HFFc6 (cell line): ENCODE results near the gene ENTPD6. TPM values are rescaled to one million over a fixed set of nuclear protein-coding genes. Genes with fewer than 3 reads are reported as not detected.

Source experiments
- DNase-seq: peaks from one replicate; pipeline ENCODE4 v3.0.0-alpha.2; 2018
- H3K27ac Mint-ChIP-seq: 2 replicates; pipeline ENCODE4 v1.8.0; 2020; ENCODE audit warnings: mild to moderate bottlenecking, mixed read lengths
- H3K27me3 Mint-ChIP-seq: 2 replicates; pipeline ENCODE4 v1.8.0; 2021; ENCODE audit warnings: mild to moderate bottlenecking, moderate library complexity, mixed read lengths; ENCODE audit not compliant: insufficient read depth
- H3K36me3 Mint-ChIP-seq: 2 replicates; pipeline ENCODE4 v1.8.0; 2021; ENCODE audit warnings: low read depth, mixed read lengths
- H3K4me1 Mint-ChIP-seq: 2 replicates; pipeline ENCODE4 v1.8.0; 2020; ENCODE audit warnings: low read depth, mixed read lengths
- H3K4me3 Mint-ChIP-seq: 2 replicates; pipeline ENCODE4 v1.8.0; 2020; ENCODE audit warnings: mild to moderate bottlenecking, moderate library complexity, mixed read lengths
- H3K9me3 Mint-ChIP-seq: 2 replicates; pipeline ENCODE4 v1.8.0; 2020; ENCODE audit warnings: mild to moderate bottlenecking, mixed read lengths
- CTCF ChIP-seq: fragments of 200-600 bp; sonication (generic); IDR thresholded peaks from 2 replicates; pipeline ENCODE4 v1.5.0; 2021; ENCODE audit warnings: antibody characterized with exemption, mild to moderate bottlenecking
- total RNA-seq, 6 experiments: library from RNA; stranded (reverse); fragmentation: NEBNext Ultra II Directional; extraction: Animal tissue kit (Norgen Biotek cat#: 25700); gene quantifications; 2 replicates in 1 of 6; 3 replicates in 5 of 6; pipeline ENCODE4 v1.2.3, GENCODE V29; 2021

The ENTPD6 gene
- total RNA-seq, 6 experiments from 2014 or later, result 46.2 to 53.2 (median 51.6) TPM

- Mint-ChIP-seq H3K27me3 (no peaks in the 10 kb centered on the region), H3K9me3 (no peaks in the 10 kb centered on the region), H3K27ac (no peak overlapping the region), H3K4me1 (peaks cover 9% of the 10 kb centered on the region), H3K4me3 (no peak overlapping the region), H3K36me3 (no peaks in the 10 kb centered on the region)
- DNase-seq, result no peak
- TF ChIP-seq CTCF, result no peak
Measured at GRCh38 chr20:25206548-25206947, 11.0 kb downstream of the ENTPD6 start.

- H3K27ac Mint-ChIP-seq, result no peak overlapping the region
- H3K4me1 Mint-ChIP-seq, result peaks cover 9% of the 10 kb centered on the region
- H3K27me3 Mint-ChIP-seq, result no peaks in the 10 kb centered on the region
- no peaks in the 10 kb centered on the region for H3K9me3 Mint-ChIP-seq
- no peak for TF ChIP-seq CTCF
- no peaks in the 10 kb centered on the region for H3K36me3 Mint-ChIP-seq
- DNase-seq, result no peak
- no peak overlapping the region for H3K4me3 Mint-ChIP-seq
Measured at GRCh38 chr20:25207149-25207959, 11.8 kb downstream of the ENTPD6 start.

- Mint-ChIP-seq H3K36me3 (no peaks in the 10 kb centered on the region), H3K27ac (no peak overlapping the region), H3K4me3 (no peak overlapping the region), H3K9me3 (no peaks in the 10 kb centered on the region), H3K4me1 (peaks cover 9% of the 10 kb centered on the region), H3K27me3 (no peaks in the 10 kb centered on the region)
- DNase-seq, result no peak
- TF ChIP-seq CTCF, result no peak
Measured at GRCh38 chr20:25207960-25208534, 12.5 kb downstream of the ENTPD6 start.

- H3K9me3 Mint-ChIP-seq, result no peaks in the 10 kb centered on the region
- TF ChIP-seq CTCF, result no peak
- DNase-seq, result no peak
- no peak overlapping the region for H3K27ac Mint-ChIP-seq
- no peaks in the 10 kb centered on the region for H3K27me3 Mint-ChIP-seq
- H3K4me1 Mint-ChIP-seq, result peaks cover 9% of the 10 kb centered on the region
- no peak overlapping the region for H3K4me3 Mint-ChIP-seq
- no peaks in the 10 kb centered on the region for H3K36me3 Mint-ChIP-seq
Measured at GRCh38 chr20:25209400-25209799, 13.9 kb downstream of the ENTPD6 start.

GRCh38 chr20:25209911-25210310 is 14.4 kb downstream of the ENTPD6 start:
- TF ChIP-seq CTCF, result no peak
- no peaks in the 10 kb centered on the region for H3K9me3 Mint-ChIP-seq
- no peak overlapping the region for H3K4me3 Mint-ChIP-seq

More at GRCh38 chr20:25209911-25210310, 14.4 kb downstream of the ENTPD6 start:
- DNase-seq, result no peak
- H3K27ac Mint-ChIP-seq, result no peak overlapping the region
- peaks cover 5% of the 10 kb centered on the region for H3K4me1 Mint-ChIP-seq
- no peaks in the 10 kb centered on the region for H3K36me3 Mint-ChIP-seq
- H3K27me3 Mint-ChIP-seq, result no peaks in the 10 kb centered on the region
